Measurements from ENCODE around the gene RBKS. TPM values are rescaled to one million over a fixed set of nuclear protein-coding genes. Genes with fewer than 3 reads are reported as not detected.

Gene RBKS
- total RNA-seq, 4 donors from 2014 or later, result 1.5 to 15.2 (median 15.1) TPM; not detected in 1

DNA sequence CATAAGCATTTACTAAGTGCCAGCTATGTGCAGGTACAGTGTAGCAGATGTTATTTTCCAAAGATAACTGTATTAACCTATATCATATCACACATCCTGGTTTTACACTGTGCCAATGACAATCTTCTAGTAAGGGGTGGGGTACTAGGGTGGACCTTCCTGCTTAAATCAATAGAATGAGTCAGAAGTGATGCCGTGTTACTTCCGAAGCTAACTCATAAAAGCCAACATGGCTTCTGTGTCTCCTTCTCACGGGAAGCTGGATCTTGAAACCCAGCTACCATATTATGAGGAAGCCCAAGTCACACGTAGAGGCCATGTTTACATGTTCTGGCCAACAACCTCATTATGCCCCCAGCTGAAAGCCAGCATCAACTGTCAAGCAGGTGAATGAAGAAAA is 59.5 kb downstream of the RBKS start:
- WGBS, 2 donors (ENCODE audit: low coverage in 1 of 2), result 96% methylated on average over 4 of the region's 4 CpGs; no CpG with 5 or more reads in 1 of the 2 donors
- no peak overlapping the region for H3K27ac ChIP-seq
- in situ Hi-C loops (cut with MboI; ENCODE audit: low pct_ligation_motif_present in 1 of 4, low pct_unique_long_range_greater_than_20kb in 1 of 4, low sequenced_read_pairs in 3 of 4), result no loop called here

DNA sequence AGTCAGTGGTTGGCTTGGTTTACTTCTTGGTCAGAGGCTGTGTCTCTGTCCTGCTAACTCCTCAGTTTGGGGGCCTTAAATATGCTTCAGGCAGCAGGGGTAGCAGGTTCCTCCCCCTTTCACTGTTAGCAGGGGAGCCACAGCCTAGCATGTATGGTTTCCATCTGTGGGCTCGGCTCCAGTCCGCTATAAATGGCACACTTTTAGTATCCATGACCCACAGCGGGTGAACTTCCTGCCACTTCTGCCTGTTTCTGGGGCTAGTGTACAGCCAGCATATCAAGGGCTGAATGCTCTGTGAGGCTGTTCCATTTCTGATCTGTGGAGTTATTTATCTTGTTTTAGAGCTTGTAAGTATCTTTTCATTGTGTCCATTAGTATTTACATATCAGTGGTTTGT is 60.4 kb downstream of the RBKS start:
- in situ Hi-C loops (cut with MboI; ENCODE audit: low pct_ligation_motif_present in 1 of 4, low pct_unique_long_range_greater_than_20kb in 1 of 4, low sequenced_read_pairs in 3 of 4), result no loop called here
- Histone ChIP-seq H3K27ac (no peak overlapping the region), H3K36me3 (peaks cover 0 to 3% (median 0%) of the 10 kb centered on the region in 4 donors), H3K4me1 (no peaks in the 10 kb centered on the region), H3K9me3 (no peaks in the 10 kb centered on the region), H3K4me3 (no peak overlapping the region), H3K27me3 (no peaks in the 10 kb centered on the region)
- WGBS, 2 donors (ENCODE audit: low coverage in 1 of 2), result 92% methylated on average over 3 of the region's 3 CpGs; no CpG with 5 or more reads in 1 of the 2 donors
- TF ChIP-seq EP300 (IDR thresholded peaks at IDR 0.05; ENCODE audit: low read depth) (no peak), CTCF (IDR thresholded peaks at IDR 0.05) (no peak), POLR2A (IDR thresholded peaks at IDR 0.05) (no peak), POLR2AphosphoS5 (IDR thresholded peaks at IDR 0.05) (no peak)
- no peak for DNase-seq
- intact Hi-C loops (cut with DNase I; ENCODE audit: low total_unique reads), result loop anchor here (10.0 kb wide), 1 partner anchor 45 kb away; no protein-coding TSS in a partner anchor

More for the DNA sequence above, 59.5 kb downstream of the RBKS start:
- Histone ChIP-seq H3K9me3 (no peaks in the 10 kb centered on the region), H3K4me3 (no peak overlapping the region), H3K4me1 (no peaks in the 10 kb centered on the region), H3K27me3 (no peaks in the 10 kb centered on the region), H3K36me3 (peaks cover 0 to 3% (median 0%) of the 10 kb centered on the region in 4 donors)
- DNase-seq, result no peak
- TF ChIP-seq POLR2AphosphoS5 (IDR thresholded peaks at IDR 0.05) (no peak), EP300 (IDR thresholded peaks at IDR 0.05; ENCODE audit: low read depth) (no peak), CTCF (IDR thresholded peaks at IDR 0.05) (no peak), POLR2A (IDR thresholded peaks at IDR 0.05) (no peak)
- intact Hi-C loops (cut with DNase I; ENCODE audit: low total_unique reads), result no loop called here

DNA sequence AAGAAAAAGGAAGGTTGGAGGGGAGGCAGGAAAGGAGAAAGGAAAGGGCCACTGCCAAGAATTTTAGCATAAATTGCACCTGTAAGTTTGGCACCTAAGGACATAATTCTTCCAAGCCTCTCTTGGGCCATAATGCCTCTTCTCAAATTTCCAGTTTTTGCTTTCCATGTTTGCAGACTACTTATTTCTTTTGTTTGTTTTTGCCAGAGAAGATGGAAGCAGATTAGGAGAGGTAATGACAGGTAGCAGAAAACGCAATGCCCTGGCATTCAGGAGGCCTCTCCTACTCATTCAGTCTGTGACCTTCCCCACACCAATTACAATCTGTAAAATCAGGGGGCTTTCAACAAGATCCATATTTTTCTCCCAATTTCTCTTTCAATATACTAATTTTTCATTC is 61.9 kb downstream of the RBKS start:
- Histone ChIP-seq H3K27me3 (no peaks in the 10 kb centered on the region), H3K27ac (no peak overlapping the region), H3K4me1 (no peaks in the 10 kb centered on the region), H3K36me3 (peaks cover 0 to 3% (median 0%) of the 10 kb centered on the region in 4 donors), H3K9me3 (peaks cover 0 to 4% of the 10 kb centered on the region in 2 donors), H3K4me3 (no peak overlapping the region)
- DNase-seq, result no peak
- 87 to 88% methylated on average over 1 of the region's 1 CpG for WGBS, 2 donors (ENCODE audit: low coverage in 1 of 2)
- intact Hi-C loops (cut with DNase I; ENCODE audit: low total_unique reads) (loop anchor here (10.0 kb wide), 1 partner anchor 46 kb away; no protein-coding TSS in a partner anchor), in situ Hi-C loops (cut with MboI; ENCODE audit: low pct_ligation_motif_present in 1 of 4, low pct_unique_long_range_greater_than_20kb in 1 of 4, low sequenced_read_pairs in 3 of 4) (no loop called here)
- TF ChIP-seq POLR2A (IDR thresholded peaks at IDR 0.05), result no peak
- no peak for TF ChIP-seq EP300 (IDR thresholded peaks at IDR 0.05; ENCODE audit: low read depth)
- TF ChIP-seq POLR2AphosphoS5 (IDR thresholded peaks at IDR 0.05), result no peak
- no peak for TF ChIP-seq CTCF (IDR thresholded peaks at IDR 0.05)

GRCh38 chr2:27824401-27824800 is 65.8 kb downstream of the RBKS start:
- no peaks in the 10 kb centered on the region for H3K4me1 ChIP-seq
- intact Hi-C loops (cut with DNase I; ENCODE audit: low total_unique reads), result loop anchor here (10.0 kb wide), 1 partner anchor 50 kb away; no protein-coding TSS in a partner anchor
- in situ Hi-C loops (cut with MboI; ENCODE audit: low pct_ligation_motif_present in 1 of 4, low pct_unique_long_range_greater_than_20kb in 1 of 4, low sequenced_read_pairs in 3 of 4), result no loop called here

More at GRCh38 chr2:27824401-27824800, 65.8 kb downstream of the RBKS start:
- Histone ChIP-seq H3K27ac (no peak overlapping the region), H3K27me3 (no peaks in the 10 kb centered on the region), H3K4me3 (no peak overlapping the region), H3K9me3 (peaks cover 0 to 4% of the 10 kb centered on the region in 2 donors), H3K36me3 (no peaks in the 10 kb centered on the region)
- 97 to 100% methylated on average over 1 of the region's 1 CpG for WGBS, 2 donors (ENCODE audit: low coverage in 1 of 2)
- no peak for TF ChIP-seq POLR2A (IDR thresholded peaks at IDR 0.05)
- TF ChIP-seq POLR2AphosphoS5 (IDR thresholded peaks at IDR 0.05), result no peak
- no peak for TF ChIP-seq EP300 (IDR thresholded peaks at IDR 0.05; ENCODE audit: low read depth)
- no peak for TF ChIP-seq CTCF (IDR thresholded peaks at IDR 0.05)
- no peak for DNase-seq
